OCI-LY3 (cell line): ENCODE measurements around the gene COL1A1.

Experiments
- EZH2phosphoT487 ChIP-seq: fragments of 200-600 bp; shearing (Covaris generic); IDR thresholded peaks from 2 replicates; pipeline ENCODE4 v1.6.1; 2018; ENCODE audit warnings: antibody characterized with exemption, mixed run types, low read depth
- TF ChIP-seq, protein P1 (sequence below): fragments of 200-600, 300-600 bp; sonication (generic); IDR thresholded peaks from 2 replicates; pipeline ENCODE4 v1.5.1; 2014; ENCODE audit warnings: antibody characterized with exemption, low read length, low read depth

DNA sequence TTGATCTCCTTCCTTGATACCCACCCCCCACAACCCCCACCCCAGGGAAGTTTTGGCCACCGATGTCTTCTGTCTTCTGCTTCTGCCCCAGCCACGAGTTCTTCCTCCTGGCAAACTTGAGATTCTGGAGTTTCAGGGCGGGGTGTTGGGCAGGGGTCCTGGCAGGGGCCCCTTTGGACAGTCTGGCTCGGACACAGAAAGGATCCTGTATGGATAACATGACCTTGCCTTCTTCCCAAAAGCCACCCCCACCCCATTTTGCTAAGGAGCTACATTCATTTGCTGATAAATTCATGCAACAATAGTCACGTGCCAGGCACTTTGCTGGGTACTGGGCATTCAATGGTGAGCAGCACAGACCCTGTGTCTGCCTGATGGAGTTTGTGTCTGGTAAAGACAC lies 5.9 kb upstream of the COL1A1 start:
- TF ChIP-seq, protein P1, sequence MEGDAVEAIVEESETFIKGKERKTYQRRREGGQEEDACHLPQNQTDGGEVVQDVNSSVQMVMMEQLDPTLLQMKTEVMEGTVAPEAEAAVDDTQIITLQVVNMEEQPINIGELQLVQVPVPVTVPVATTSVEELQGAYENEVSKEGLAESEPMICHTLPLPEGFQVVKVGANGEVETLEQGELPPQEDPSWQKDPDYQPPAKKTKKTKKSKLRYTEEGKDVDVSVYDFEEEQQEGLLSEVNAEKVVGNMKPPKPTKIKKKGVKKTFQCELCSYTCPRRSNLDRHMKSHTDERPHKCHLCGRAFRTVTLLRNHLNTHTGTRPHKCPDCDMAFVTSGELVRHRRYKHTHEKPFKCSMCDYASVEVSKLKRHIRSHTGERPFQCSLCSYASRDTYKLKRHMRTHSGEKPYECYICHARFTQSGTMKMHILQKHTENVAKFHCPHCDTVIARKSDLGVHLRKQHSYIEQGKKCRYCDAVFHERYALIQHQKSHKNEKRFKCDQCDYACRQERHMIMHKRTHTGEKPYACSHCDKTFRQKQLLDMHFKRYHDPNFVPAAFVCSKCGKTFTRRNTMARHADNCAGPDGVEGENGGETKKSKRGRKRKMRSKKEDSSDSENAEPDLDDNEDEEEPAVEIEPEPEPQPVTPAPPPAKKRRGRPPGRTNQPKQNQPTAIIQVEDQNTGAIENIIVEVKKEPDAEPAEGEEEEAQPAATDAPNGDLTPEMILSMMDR, result no peak
- no peak for TF ChIP-seq EZH2phosphoT487
